Osteoblast (primary cell): ENCODE results near the gene ZC3H18. TPM values are rescaled to one million over a fixed set of nuclear protein-coding genes. Genes with fewer than 3 reads are reported as not detected.

Source experiments
- DNase-seq: peaks from one replicate; pipeline ENCODE4 v3.0.0; 2011; ENCODE audit warnings: low spot score, mixed read lengths; ENCODE audit not compliant: insufficient read length; ENCODE audit errors: missing footprints
- H2AFZ ChIP-seq: 2 replicates; pipeline ENCODE4 v1.6.0; 2011; ENCODE audit warnings: mild to moderate bottlenecking, low read length
- H3K27ac ChIP-seq: 2 replicates; pipeline ENCODE4 v1.5.1; 2011; ENCODE audit warnings: mild to moderate bottlenecking, low read depth, low read length, moderate library complexity
- H3K27me3 ChIP-seq: 2 replicates; pipeline ENCODE4 v1.6.0; 2012; ENCODE audit warnings: mild to moderate bottlenecking, control low read depth, inconsistent platforms, low read length, moderate library complexity; ENCODE audit not compliant: insufficient read depth
- H3K36me3 ChIP-seq: 2 replicates; pipeline ENCODE4 v1.5.1; 2011; ENCODE audit warnings: mild to moderate bottlenecking, low read length, control low read depth, moderate library complexity; ENCODE audit not compliant: insufficient read depth
- H3K4me1 ChIP-seq: 2 replicates; pipeline ENCODE4 v1.5.1; 2011; ENCODE audit warnings: mild to moderate bottlenecking, low read length, control low read depth, moderate library complexity; ENCODE audit not compliant: insufficient read depth
- H3K4me2 ChIP-seq: 2 replicates; pipeline ENCODE4 v1.6.0; 2011; ENCODE audit warnings: mild to moderate bottlenecking, low read length; ENCODE audit not compliant: insufficient read depth
- H3K4me3 ChIP-seq: fragments of 200-600 bp; sonication (generic); 3 replicates; pipeline ENCODE4 v1.5.1; 2012; ENCODE audit warnings: mild to moderate bottlenecking, low read length, inconsistent platforms; ENCODE audit not compliant: insufficient read depth
- H3K79me2 ChIP-seq: 2 replicates; pipeline ENCODE4 v1.6.0; 2012; ENCODE audit warnings: mild to moderate bottlenecking, low read length, control low read depth, inconsistent platforms; ENCODE audit not compliant: insufficient read depth
- H3K9me3 ChIP-seq: 2 replicates; pipeline ENCODE4 v1.5.1; 2011; ENCODE audit warnings: low read depth, low read length, control low read depth
- H4K20me1 ChIP-seq: 2 replicates; pipeline ENCODE4 v1.6.0; 2012; ENCODE audit warnings: mild to moderate bottlenecking, low read length, control low read depth; ENCODE audit not compliant: insufficient read depth
- CTCF ChIP-seq: IDR thresholded peaks from 2 replicates; pipeline ENCODE4 v1.5.1; 2011; ENCODE audit warnings: mild to moderate bottlenecking, low read depth, low read length, moderate library complexity; ENCODE audit errors: extremely low read depth
- total RNA-seq: library from RNA; depleted of rRNA; stranded (reverse); fragments of >200 nt; gene quantifications from 2 replicates; pipeline ENCODE4 v1.2.3, GENCODE V29; 2012

The ZC3H18 gene
- total RNA-seq, 1 donor: 10.9 TPM

DNA sequence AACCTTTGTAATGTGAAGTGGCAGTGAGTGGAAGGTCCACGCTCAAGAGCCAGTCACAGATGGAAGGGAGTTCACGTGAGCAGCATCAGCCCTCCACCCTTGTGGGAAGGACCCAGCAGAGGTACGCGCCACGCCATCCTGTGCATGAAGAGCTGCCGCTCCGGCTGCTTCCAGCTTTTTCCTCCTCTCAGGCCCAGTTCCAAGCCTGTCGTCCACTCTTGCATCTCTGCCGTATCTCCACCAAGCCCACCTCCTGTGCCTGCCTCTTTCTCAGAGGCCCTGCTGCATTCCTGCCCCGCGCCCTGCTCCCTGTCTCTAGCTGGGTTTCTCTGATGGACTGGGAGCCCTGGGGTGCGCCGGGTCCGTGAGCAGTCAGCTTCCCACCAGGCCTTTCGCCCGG lies 10.2 kb downstream of the ZC3H18 start:
- no peak overlapping the region for H3K4me3 ChIP-seq
- no peak for TF ChIP-seq CTCF
- no peaks in the 10 kb centered on the region for H3K27me3 ChIP-seq
- no peaks in the 10 kb centered on the region for H3K4me1 ChIP-seq
- no peak for DNase-seq
- H3K79me2 ChIP-seq: peaks cover 93% of the 10 kb centered on the region
- no peak overlapping the region for H2AFZ ChIP-seq
- peaks cover 33% of the 10 kb centered on the region for H4K20me1 ChIP-seq
- H3K36me3 ChIP-seq: peaks cover 36% of the 10 kb centered on the region
- no peak overlapping the region for H3K27ac ChIP-seq
- no peaks in the 10 kb centered on the region for H3K9me3 ChIP-seq
- H3K4me2 ChIP-seq: no peak overlapping the region

DNA sequence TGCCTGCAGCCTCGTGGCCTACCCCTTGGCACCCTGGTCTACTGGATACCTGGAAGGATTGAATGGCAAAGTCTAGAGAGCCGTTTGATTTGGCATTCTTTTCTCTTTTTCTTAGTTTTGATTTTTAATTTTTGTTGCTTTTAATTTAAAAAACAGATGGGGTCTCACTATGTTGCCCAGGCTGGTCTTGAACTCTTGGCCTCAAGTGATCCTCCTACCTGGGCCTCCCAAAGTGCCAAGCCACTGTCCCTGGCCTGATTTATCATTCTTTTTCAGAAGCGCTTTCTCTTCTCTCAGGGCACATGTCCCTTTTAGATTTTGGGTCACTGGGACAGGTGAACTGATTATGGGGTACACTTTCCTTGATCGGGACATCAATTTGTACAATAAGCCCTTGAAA lies 10.8 kb downstream of the ZC3H18 start:
- peaks cover 37% of the 10 kb centered on the region for H4K20me1 ChIP-seq
- peaks cover 36% of the 10 kb centered on the region for H3K36me3 ChIP-seq
- no peak for TF ChIP-seq CTCF

GRCh38 chr16:88582912-88583575 lies 12.8 kb downstream of the ZC3H18 start:
- H4K20me1 ChIP-seq: peaks cover 31% of the 10 kb centered on the region
- no peaks in the 10 kb centered on the region for H3K9me3 ChIP-seq
- H2AFZ ChIP-seq: no peak overlapping the region
- DNase-seq: no peak
- TF ChIP-seq CTCF: no peak
- H3K27ac ChIP-seq: no peak overlapping the region
- no peak overlapping the region for H3K4me2 ChIP-seq
- H3K4me3 ChIP-seq: no peak overlapping the region
- H3K79me2 ChIP-seq: peaks cover 81% of the 10 kb centered on the region
- H3K4me1 ChIP-seq: no peaks in the 10 kb centered on the region
- H3K27me3 ChIP-seq: no peaks in the 10 kb centered on the region
- H3K36me3 ChIP-seq: peaks cover 34% of the 10 kb centered on the region

More for the DNA sequence above, 10.8 kb downstream of the ZC3H18 start:
- no peaks in the 10 kb centered on the region for H3K9me3 ChIP-seq
- H3K4me1 ChIP-seq: no peaks in the 10 kb centered on the region
- no peak for DNase-seq
- no peak overlapping the region for H3K4me3 ChIP-seq
- H3K4me2 ChIP-seq: no peak overlapping the region
- no peaks in the 10 kb centered on the region for H3K27me3 ChIP-seq
- no peak overlapping the region for H2AFZ ChIP-seq
- peaks cover 92% of the 10 kb centered on the region for H3K79me2 ChIP-seq
- H3K27ac ChIP-seq: no peak overlapping the region

DNA sequence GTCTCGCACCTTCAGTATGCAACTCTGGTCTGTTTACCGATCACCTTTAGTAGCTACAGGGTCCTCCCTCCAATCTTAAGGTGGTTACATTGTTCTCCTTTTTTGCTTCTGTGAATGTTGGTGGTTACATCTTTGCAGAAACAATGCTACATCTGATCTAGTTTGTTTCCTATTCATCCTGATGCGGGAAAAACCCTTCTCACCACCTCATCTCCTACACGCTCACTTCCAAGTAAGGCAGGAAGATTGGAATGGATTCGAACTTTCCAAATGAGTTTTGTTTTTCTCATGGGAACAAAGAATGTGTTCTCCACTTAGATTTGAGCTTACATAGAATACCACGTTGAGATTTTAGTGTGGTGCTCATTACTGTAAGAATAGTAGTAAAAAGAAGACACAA lies 14.5 kb downstream of the ZC3H18 start:
- TF ChIP-seq CTCF: no peak
- no peak overlapping the region for H3K4me2 ChIP-seq
- no peak overlapping the region for H2AFZ ChIP-seq
- no peaks in the 10 kb centered on the region for H3K27me3 ChIP-seq
- no peak for DNase-seq
- no peak overlapping the region for H3K27ac ChIP-seq
- H3K79me2 ChIP-seq: peaks cover 65% of the 10 kb centered on the region
- H4K20me1 ChIP-seq: peaks cover 17% of the 10 kb centered on the region
- H3K9me3 ChIP-seq: no peaks in the 10 kb centered on the region
- H3K4me3 ChIP-seq: no peak overlapping the region
- peaks cover 41% of the 10 kb centered on the region for H3K36me3 ChIP-seq
- H3K4me1 ChIP-seq: no peaks in the 10 kb centered on the region
